Stimulated activated CD8-positive, alpha-beta memory T cell treated with anti-CD3 and anti-CD28 coated beads, Interleukin-15, amount 100 ng/mL, for 1 hour (primary cell): Measurements from ENCODE around the gene MT1H.

Source experiments
- DNase-seq: peaks from one replicate; pipeline ENCODE4 v3.0.0-alpha.2; 2020; ENCODE audit warnings: low read depth

Gene MT1H

DNA sequence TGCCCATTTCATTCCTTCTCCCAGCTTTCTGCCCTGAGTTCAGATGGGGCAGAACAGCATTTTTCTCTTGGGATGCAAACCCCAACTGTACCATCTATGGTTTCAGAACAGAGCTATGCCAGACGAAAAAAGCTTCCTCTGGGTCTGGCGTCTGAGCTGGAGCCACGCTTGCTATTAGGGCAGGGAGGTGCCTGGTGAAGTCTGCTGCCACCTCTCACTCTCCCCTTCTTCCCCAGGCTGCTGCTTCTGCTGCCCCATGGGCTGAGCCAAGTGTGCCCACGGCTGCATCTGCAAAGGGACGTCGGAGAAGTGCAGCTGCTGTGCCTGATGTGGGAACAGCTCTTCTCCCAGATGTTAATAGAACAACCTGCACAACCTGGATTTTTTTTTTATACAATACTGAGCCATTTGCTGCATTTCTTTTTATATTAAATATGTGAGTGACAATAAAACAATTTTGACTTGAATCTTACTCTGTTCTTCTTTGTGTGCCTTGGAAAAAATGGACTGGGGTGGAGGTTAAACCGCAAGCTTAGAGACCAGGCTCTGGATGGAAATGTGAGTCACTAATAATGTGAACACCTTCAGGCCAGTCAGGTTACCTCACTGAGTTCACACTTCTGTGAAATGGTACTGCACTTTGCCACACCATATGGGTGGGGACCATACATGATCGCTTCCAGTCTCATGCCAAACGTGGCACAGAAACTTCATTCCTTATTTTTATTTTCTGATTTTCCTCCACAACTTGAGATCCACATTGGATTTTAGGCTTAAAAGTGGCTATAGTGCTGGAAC, 32.8 kb upstream of the MT1H start:
- no peak for DNase-seq

DNA sequence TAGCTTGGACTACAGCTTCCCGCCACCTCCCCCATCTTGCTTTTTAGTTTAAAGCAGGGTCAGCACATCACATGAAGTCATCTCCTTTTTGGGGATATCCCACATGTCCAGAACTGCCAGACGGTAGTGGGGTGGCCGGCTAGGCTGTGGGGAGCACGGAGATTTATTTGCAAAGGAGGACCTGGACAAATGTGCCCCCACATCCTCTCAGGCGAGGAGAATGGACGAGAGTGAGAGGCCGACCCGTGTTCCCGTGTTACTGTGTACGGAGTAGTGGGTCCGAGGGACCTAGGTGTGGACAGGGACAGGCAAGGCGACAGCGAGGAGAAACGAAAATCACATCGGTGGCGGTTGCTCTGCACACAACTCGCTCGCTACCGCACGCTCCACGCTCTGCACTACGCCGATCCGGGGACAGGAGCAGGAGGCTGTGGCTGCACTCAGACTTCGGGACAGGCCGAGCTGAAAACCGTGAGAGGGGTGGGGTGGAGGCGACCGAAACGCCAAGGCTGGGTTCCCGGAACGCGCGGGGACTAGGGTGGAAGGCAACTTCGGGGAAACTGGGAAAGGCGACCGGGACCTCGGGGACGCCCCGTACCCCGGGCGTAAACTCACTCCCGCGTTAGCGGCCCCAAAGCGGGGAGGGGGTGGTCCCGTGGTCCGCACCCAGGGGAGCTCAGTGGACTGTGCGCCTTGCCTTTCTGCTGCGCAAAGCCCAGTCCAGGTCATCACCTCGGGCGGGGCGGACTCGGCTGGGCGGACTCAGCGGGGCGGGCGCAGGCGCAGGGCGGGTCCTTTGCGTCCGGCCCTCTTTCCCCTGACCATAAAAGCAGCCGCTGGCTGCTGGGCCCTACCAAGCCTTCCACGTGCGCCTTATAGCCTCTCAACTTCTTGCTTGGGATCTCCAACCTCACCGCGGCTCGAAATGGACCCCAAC, 31.5 kb upstream of the MT1H start, which contains the start of gene MT1A:
Gene MT1A, plus strand, starts transcription at position 853 of the 937 bp plus-strand sequence. Its CDS starts 73 bp downstream, at position 926.
- DNase-seq = no peak

DNA sequence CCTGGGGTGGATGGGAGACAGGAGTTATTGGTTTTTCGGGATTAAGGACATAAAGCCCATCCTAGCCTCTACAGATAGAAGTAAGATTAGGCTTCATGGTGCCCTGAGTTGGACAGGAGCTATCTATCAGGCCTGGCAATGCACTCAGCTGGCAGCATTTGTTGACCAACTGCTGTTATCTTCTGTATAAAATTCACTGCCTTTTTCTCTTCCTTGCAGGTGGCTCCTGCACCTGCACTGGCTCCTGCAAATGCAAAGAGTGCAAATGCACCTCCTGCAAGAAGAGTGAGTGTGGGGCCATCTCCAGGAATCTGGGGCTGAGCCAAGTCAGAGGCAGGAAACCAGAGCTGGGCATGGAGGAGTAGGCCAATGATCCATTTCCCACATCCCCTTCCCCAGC, 30.6 kb upstream of the MT1H start:
- DNase-seq = no peak

DNA sequence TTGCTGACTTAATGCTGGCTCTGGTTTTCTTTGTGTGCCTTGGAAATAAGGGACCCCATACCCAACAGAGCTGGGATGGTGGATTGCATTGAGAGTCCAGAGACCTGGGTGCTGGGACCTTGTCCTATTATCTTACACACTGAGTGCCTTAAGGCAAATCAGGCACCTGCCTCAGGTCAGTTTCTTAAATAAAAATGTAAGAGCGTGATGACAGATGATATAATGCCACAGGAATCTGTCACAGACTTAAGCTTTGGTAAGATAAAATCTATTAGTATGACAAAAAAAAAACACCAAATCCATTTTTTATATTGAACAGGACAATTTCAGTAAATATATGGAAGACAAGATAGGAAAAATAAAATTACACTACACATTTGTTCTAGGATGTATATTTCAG, 29.5 kb upstream of the MT1H start:
- DNase-seq = no peak

DNA sequence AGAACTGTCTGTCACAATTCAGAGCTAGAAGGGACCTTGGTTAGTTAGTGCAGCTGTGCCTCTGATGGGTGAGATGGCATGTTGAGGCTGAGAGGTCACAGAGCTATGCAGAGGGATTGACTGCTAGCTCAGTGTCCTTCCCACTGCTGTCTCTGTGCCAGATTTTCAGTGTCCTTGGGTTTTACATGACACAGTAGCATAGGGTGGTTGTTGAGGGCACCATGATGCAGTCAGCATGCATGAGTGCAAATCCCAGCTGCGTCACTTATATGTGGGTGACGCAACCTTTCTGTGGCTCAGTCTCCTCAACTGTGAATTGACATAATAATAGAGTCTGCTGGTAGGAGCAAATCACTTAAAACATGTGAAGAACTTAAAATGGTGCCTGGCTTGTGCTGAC, 28.4 kb upstream of the MT1H start:
- DNase-seq = no peak

DNA sequence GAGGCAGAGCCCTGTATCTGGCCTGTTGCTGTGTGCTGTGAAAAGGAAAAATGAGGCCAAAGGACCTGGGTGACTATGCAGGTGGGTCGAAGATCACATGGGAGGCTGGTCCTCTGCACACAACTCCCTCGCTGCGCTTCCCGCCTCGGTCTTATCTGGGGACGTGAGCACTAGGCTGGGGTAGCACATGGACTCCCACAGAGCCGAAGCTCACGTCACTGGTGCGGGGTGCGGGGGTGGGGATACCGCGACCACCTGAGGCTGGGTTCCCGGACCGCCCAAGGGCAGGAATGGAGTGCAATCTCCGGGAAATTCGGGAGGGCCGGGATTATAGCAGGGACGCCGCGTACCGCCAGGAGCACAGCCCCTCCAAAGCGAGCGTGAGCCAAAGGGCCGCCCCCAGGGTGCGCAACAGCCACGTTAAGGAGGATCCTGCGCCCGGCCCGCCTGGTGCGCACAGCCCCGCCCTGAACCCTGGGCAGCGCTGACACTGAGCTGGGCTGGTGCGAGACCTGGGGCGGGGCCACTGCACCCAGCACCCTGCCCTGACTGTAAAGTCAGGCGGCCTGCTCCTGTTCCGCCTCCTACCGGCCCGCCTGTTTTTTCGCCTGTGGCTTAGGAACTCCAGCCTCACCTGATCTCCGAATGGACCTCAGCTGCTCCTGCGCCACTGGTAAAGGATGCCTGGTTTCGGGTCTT, 26.4 kb upstream of the MT1H start:
- DNase-seq = peak; percentile 24

DNA sequence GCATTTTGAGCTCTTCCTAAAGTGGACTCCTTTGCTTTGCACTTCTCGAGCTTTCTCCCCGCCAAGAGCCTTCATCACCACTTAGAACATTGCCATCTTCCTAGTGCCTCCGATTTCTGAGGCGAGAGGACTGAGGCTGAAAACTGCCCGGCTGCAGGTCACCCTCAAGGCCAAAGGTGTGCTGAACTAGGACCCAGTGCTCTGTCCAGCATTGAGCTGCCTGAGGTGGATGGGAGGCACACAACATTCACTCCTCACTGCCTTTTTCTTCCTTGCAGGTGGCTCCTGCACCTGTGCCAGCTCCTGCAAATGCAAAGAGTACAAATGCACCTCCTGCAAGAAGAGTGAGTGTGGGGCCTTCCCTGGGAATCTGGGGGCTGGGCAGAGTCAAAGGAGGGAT, 25.8 kb upstream of the MT1H start:
- no peak for DNase-seq

DNA sequence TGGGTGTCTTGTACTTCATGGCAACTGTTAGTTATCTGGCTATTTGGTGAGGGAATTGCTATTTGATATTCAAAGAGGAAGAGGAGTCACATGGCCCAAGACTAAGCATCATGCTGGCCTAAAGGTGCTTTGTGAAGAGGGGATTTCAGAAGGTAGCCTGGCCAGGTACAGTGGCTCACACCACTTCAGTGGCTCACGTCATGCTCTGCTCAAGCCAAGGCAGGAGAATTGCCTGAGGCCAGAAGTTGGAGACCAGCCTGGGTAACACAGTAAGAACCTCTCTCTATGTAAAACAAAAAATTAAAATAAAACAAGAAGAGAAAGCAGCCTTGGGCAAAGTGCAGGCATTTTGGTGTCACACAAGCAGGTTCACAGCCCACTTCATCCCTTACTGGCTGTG, 24.3 kb upstream of the MT1H start:
- DNase-seq = no peak

DNA sequence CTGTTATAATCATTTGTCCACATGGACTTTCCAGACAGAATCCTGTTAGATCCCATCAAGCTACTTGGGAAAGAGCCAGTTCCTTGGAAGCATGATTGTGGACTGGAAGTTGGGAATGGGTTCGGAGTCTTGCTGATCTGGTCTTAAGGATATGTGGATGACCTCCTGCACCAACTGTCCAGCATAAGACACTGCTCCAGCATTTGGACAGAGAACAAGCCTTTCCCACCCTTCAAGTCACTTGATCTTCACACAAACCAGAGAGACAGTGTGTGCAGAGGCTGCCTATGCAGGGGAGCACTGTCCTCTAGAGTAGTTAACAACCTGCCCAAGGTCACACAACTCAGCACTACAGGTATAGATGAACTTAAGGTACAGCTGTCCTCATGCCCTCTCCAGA, 23.8 kb upstream of the MT1H start:
- no peak for DNase-seq

DNA sequence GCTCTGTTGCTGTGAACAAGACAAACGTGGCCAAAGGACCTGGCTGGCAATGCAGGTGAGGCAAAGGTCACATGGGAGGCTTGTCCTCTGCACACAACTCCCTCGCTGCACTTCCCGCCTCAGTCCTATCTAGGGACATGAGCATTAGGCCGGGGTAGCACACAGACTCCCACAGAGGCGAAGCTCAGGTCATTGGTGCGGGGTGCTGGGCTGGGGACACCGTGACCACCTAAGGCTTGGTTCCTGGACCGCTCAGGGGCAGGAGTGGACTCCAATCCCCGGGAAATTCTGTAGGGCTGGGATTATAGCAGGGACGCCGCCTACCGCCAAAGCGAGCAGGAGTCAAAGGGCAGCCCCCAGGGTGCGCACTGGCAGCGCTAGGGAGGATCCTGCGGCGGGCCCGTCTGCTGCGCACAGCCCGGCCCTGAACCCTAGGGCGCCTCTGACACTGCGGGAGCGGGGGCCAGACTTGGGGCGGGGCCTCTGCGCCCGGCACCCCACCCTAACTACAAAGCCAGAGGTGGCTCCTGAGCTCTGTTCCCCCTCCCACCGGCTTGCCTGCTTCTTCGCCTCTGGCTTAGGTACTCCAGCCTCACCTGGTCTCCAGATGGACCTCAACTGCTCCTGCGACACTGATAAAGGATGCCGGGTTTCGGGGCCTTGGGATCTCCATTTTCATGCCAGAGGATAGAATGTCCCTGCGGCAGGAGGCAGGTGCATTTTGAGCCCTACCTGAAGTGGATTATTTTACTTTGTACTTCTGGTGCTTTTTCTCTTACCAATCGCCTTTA, 21.8 kb upstream of the MT1H start:
- DNase-seq = no peak

DNA sequence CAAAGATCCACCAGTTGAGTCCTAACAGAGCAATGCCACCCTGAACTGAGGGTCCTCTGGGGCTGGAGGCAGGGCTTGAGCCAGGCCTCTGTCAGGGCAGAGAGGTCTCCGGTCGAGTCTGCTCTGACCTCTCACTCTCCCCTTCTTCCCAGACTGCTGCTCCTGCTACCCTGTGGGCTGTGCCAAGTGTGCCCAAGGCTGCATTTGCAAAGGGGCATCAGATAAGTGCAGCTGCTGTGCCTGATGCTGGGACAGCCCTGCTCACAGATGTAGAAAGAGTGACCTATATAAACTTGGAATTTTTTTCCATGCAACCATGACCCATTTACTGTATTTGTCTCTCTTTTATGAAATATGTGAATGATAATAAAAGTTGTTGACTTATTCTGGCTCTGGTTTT, 20.3 kb upstream of the MT1H start:
- no peak for DNase-seq

DNA sequence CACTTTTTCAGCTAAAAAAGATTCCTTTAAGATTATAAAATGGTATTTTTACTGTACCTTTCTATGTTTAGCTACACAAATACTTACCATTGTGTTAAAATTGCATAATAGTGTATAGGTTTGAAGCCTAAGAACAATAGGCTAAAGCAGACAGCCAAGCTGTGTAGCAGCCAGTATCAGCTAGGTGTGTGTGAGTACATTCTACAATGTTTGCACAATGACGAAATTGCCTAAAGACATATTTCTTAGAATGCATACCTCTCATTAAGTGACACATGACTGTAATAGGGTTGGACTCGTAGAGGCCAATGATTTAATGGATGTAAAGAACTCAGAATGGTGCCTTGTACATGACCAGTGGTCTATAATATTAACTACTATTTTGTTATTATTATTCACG, 19.8 kb upstream of the MT1H start:
- no peak for DNase-seq

DNA sequence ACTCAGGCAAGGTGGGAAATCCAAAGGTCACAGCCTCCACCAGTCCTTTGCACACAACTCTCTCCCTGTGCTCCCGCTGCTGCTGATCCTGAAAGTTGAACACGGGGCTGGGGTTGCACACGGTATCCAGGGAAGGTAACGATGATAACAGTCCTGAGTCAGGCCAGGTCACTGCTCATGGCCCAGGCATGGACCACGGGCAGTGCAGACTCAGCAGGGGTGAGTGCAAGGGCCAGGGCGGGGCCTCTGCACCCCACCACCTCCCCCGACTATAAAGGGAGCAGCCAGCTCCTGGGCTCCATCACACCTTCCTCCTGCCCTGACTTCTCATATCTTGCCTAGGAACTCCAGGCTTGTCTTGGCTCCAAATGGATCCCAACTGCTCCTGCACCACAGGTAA, 18.0 kb upstream of the MT1H start, which contains the start of gene MT1B:
Gene MT1B, plus strand, starts transcription at position 301 of the 400 bp plus-strand sequence. Its CDS starts 68 bp downstream, at position 369.
- DNase-seq = no peak

DNA sequence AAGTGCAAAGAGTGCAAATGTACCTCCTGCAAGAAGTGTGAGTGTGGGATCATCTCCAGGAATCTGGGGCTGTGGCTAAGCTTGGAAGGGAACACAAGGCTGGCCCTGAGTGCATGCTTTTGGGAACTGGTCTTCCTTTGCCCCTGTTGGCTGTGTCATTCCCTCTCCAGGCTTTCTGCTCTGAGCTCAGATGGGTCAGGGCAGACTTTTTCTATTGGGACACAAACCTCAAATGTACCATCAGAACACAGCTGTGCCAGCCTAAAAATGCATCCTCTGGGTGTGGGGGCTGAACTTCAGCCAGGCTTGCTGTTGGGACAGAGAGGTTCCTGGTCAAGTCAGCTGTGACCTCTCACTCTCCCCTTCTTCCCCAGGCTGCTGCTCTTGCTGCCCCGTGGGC, 17.0 kb upstream of the MT1H start:
- DNase-seq = no peak

DNA sequence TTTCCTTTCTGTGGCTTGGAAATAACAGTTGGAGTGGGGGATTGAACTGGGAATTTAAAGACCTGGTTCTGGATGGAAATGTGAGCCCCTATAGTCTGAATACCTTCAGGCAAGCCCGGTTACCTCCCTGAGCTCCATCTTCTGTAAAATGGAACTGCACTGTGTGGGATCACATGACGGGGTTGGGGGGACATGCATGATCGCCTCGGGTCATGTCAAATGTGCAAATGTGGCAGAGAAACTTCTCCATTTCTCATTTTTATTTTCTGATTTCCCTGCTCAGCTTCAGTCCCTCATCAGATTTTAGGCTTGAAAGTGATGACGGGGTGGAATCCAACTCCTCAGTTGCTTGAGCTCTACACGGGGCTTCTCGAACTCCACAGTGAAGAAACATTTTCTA, 16.4 kb upstream of the MT1H start:
- DNase-seq = no peak

DNA sequence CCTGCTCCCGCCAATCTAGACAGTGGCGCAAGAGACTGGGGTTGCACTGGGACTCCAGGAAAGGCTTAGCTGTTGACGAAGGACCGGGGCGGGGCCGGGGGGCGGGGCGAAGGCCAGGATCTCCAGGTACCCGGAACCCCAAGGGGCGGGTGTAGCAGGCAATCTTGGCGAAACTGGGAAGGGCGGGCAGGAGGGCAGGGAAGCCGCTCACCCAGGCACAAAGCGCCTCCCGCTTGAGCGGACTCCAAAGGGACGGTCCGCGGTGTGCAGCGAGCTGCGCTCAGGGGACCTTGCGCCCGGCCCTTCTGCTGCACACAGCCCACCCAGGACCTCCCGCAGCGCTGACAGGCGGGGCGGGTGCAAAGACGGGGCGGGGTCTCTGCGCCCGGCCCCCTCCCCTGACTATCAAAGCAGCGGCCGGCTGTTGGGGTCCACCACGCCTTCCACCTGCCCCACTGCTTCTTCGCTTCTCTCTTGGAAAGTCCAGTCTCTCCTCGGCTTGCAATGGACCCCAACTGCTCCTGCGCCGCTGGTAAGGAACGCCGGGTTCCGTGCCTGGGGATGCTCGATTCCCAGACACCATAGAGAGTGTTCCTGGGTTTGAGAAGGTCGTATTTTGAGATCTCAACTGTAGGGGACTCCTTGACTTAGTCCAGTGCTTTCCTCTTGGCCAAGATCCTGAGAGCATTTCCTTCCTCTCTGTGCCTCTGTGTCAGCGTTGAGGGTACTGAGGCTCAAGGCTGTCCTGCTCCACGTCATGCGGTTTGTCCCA, 11.9 kb upstream of the MT1H start, which contains the start of gene MT1F:
Gene MT1F, plus strand, starts transcription at position 405 of the 772 bp plus-strand sequence. Its CDS starts 100 bp downstream, at position 505.
- peak; percentile 50 for DNase-seq

DNA sequence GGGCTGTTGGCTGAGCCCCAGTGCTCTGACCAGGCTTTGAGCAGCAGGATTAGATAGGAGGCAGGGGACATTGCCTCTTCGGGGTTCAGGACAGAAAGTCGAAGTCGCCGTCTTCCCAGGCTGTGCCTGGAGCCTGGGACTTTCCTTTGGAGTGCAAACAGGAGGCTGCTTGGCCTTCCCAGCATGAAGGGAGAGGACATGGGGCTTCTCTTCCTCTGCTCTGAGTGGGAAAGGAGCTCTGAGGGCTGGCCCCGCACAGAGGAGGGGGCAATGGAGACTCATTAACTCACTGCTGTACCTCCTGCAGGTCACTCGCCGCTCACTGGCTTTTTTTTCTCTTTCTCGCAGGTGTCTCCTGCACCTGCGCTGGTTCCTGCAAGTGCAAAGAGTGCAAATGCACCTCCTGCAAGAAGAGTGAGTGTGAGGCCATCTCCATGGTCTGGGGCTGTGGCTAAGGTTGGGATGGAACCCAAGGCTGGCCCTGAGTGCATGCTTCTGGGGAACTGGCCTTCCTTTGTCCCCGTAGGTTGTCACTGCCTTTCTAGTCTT, 11.2 kb upstream of the MT1H start:
- no peak for DNase-seq

DNA sequence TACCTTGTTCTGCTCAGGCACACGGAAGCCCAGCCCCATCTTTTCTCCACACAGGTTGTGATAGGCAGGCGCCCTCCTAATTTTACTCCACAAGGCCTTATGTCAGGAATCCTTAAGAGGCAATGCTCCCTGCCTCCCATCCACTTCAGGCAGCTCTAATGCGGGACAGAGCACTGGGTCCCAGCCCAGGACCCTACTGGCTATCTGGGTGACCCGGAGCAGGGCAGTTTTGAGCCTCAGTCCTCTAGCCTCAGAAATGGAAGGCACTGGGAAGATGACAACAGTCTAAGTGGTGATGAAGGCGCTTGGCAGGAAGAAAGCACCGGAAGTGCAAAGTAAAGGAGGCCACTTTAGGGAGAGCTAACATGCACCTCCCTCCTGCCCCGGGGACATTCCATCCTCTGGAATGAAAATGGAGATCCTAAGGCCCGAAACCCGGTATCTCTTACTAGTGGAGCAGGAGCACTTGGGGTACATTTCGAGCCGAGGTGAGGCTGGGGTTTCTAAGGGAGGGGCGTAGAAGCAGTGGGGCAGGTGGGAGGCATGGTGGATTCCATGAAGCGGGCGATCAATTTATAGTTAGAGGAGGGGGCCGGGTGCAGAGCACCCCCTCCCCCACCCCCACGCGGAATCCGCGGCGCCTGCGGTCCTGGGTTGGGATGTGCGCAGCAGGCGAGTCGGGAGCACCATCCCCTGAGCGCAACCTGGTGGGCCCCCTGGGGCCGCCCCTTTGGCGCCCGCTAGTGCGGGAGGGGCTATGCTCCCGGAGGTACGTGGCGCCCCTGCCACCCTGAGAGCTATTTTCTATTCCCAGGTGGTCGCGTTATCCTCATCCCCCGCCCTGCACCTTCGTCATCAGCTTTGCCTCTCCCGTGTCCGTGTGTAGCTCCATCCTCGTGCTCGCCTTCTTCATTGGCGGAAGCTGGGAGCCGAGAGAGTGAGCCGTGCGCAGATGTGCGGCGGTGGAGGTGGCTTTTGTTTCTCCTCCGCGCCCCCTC, 7.0 kb upstream of the MT1H start:
- DNase-seq = no peak

DNA sequence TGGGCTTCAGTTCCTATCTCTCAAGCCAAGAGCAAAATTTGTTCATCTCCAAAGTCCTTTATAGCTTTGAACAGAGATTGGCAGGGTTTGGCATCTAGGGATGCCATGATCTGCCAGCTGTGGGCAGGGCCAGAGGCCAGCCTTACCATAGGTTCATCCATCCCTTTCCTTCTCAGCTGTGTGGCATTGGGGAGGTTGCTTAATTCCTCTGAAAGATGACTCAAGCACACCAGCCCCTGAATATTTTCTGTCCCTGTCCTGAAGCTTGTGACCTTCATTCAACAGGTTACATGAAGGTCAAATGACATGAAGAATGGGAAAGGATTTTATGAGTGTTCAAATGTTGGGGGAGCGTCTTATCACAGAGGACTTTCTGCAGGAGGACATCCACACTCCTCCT, 5.1 kb upstream of the MT1H start:
- no peak for DNase-seq
